Neural crest cell (in vitro differentiated cells): ENCODE data around the gene LTBP1. TPM values are rescaled to one million over a fixed set of nuclear protein-coding genes. Genes with fewer than 3 reads are reported as not detected.
A peak's percentile ranks its signal among the peaks of the same experiment; 100 is the strongest.
"Not testable (repeated sequence)": the region's sequence is repeated elsewhere in the genome, so short reads cannot be mapped to it uniquely, and the experiment has no call there.

Experiments used
- DNase-seq: peaks from one replicate; pipeline ENCODE4 v3.0.0; 2021; ENCODE audit warnings: low read depth, mixed read lengths, low spot score
- H3K27ac Mint-ChIP-seq: one replicate; pipeline ENCODE4 v1.8.0; 2021; ENCODE audit warnings: mild to moderate bottlenecking, mixed read lengths; ENCODE audit not compliant: unreplicated experiment
- H3K27me3 Mint-ChIP-seq: 2 replicates; pipeline ENCODE4 v1.8.0; 2021; ENCODE audit warnings: low read depth, mild to moderate bottlenecking, mixed read lengths
- H3K36me3 Mint-ChIP-seq: 2 replicates; pipeline ENCODE4 v1.8.0; 2021; ENCODE audit warnings: low read depth, mild to moderate bottlenecking, mixed read lengths
- H3K4me1 Mint-ChIP-seq: 2 replicates; pipeline ENCODE4 v1.8.0; 2021; ENCODE audit warnings: mixed read lengths
- H3K4me3 Mint-ChIP-seq: one replicate; pipeline ENCODE4 v1.8.0; 2021; ENCODE audit warnings: mild to moderate bottlenecking, mixed read lengths
- H3K9me3 Mint-ChIP-seq: 2 replicates; pipeline ENCODE4 v1.8.0; 2021; ENCODE audit warnings: mixed read lengths
- total RNA-seq: library from RNA; stranded (reverse); gene quantifications from 2 replicates; pipeline ENCODE4 v1.2.1, GENCODE V29; 2021
- TF ChIP-seq, protein P1 (sequence below): fragments of 200-600 bp; sonication (generic); conservative IDR thresholded peaks from 2 replicates; pipeline ENCODE4 v1.5.0; 2021; ENCODE audit warnings: antibody characterized with exemption, mild to moderate bottlenecking

The LTBP1 gene
- total RNA-seq, 1 donor from 2014 or later, result 30.2 TPM

DNA sequence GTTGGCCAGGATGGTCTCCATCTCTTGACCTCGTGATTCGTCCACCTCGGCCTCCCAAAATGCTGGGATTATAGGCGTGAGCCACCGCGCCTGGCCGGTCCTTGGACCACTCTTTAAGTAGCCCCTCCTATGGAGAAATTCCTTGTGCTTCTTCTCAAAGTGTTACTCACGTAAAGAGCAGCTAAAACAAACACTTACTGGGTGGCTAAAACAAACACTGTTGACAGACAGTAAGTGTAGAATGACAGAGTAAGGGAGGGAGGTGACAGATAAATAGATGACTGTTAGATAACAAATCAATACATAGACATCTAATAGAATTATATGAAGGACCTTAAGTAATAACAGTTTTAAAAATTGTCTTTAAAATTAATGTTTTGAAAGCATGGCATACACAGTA lies 488.8 kb downstream of the LTBP1 start:
- TF ChIP-seq, protein P1, sequence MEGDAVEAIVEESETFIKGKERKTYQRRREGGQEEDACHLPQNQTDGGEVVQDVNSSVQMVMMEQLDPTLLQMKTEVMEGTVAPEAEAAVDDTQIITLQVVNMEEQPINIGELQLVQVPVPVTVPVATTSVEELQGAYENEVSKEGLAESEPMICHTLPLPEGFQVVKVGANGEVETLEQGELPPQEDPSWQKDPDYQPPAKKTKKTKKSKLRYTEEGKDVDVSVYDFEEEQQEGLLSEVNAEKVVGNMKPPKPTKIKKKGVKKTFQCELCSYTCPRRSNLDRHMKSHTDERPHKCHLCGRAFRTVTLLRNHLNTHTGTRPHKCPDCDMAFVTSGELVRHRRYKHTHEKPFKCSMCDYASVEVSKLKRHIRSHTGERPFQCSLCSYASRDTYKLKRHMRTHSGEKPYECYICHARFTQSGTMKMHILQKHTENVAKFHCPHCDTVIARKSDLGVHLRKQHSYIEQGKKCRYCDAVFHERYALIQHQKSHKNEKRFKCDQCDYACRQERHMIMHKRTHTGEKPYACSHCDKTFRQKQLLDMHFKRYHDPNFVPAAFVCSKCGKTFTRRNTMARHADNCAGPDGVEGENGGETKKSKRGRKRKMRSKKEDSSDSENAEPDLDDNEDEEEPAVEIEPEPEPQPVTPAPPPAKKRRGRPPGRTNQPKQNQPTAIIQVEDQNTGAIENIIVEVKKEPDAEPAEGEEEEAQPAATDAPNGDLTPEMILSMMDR, result no peak

GRCh38 chr2:33436083-33436482 lies 489.3 kb downstream of the LTBP1 start:
- TF ChIP-seq, protein P1, result no peak
- Mint-ChIP-seq H3K36me3 (no peaks in the 10 kb centered on the region), H3K4me3 (no peak overlapping the region)

More for the DNA sequence above, 488.8 kb downstream of the LTBP1 start:
- H3K27ac Mint-ChIP-seq, result no peak overlapping the region
- H3K4me3 Mint-ChIP-seq, result no peak overlapping the region
- no peak for DNase-seq
- H3K4me1 Mint-ChIP-seq, result peaks cover 10% of the 10 kb centered on the region
- H3K9me3 Mint-ChIP-seq, result peaks cover 6% of the 10 kb centered on the region
- no peaks in the 10 kb centered on the region for H3K36me3 Mint-ChIP-seq
- H3K27me3 Mint-ChIP-seq, result no peaks in the 10 kb centered on the region

GRCh38 chr2:33437297-33437696 lies 490.5 kb downstream of the LTBP1 start:
- H3K27me3 Mint-ChIP-seq, result no peaks in the 10 kb centered on the region
- H3K4me3 Mint-ChIP-seq, result no peak overlapping the region
- peaks cover 6% of the 10 kb centered on the region for H3K9me3 Mint-ChIP-seq
- TF ChIP-seq, protein P1, result no peak
- no peak for DNase-seq
- no peaks in the 10 kb centered on the region for H3K36me3 Mint-ChIP-seq
- peaks cover 10% of the 10 kb centered on the region for H3K4me1 Mint-ChIP-seq
- no peak overlapping the region for H3K27ac Mint-ChIP-seq

More at GRCh38 chr2:33436083-33436482, 489.3 kb downstream of the LTBP1 start:
- Mint-ChIP-seq H3K9me3 (peaks cover 6% of the 10 kb centered on the region), H3K4me1 (peaks cover 10% of the 10 kb centered on the region), H3K27ac (no peak overlapping the region), H3K27me3 (no peaks in the 10 kb centered on the region)
- DNase-seq, result no peak

DNA sequence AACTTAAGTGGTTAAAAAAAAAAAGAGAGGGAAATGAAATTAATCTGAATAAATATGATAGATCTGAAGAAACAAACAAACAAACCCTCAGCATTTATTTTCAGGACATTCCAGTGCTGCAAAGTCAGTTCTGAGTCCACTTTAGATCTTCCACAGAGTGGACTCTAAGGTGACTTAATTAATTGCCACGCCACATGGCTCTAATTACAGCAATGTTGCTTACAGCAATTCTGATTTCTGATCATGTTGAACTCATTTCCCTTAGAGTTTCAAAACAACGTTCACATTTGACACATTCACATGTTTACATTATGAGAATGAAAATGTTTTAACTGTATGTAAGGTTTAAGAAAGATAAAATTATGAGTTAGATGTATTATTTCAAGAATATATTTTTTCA lies 491.1 kb downstream of the LTBP1 start:
- peaks cover 6% of the 10 kb centered on the region for H3K9me3 Mint-ChIP-seq
- no peak overlapping the region for H3K27ac Mint-ChIP-seq
- H3K4me1 Mint-ChIP-seq, result peaks cover 10% of the 10 kb centered on the region
- no peak overlapping the region for H3K4me3 Mint-ChIP-seq
- TF ChIP-seq, protein P1, result no peak
- H3K36me3 Mint-ChIP-seq, result no peaks in the 10 kb centered on the region
- no peak for DNase-seq
- H3K27me3 Mint-ChIP-seq, result no peaks in the 10 kb centered on the region

GRCh38 chr2:33441235-33441810 lies 494.6 kb downstream of the LTBP1 start:
- Mint-ChIP-seq H3K9me3 (no peaks in the 10 kb centered on the region), H3K4me3 (no peak overlapping the region), H3K27ac (no peak overlapping the region), H3K36me3 (no peaks in the 10 kb centered on the region), H3K27me3 (no peaks in the 10 kb centered on the region), H3K4me1 (no peaks in the 10 kb centered on the region)
- TF ChIP-seq, protein P1, result peak; percentile 68
- DNase-seq, result peak; percentile 30

DNA sequence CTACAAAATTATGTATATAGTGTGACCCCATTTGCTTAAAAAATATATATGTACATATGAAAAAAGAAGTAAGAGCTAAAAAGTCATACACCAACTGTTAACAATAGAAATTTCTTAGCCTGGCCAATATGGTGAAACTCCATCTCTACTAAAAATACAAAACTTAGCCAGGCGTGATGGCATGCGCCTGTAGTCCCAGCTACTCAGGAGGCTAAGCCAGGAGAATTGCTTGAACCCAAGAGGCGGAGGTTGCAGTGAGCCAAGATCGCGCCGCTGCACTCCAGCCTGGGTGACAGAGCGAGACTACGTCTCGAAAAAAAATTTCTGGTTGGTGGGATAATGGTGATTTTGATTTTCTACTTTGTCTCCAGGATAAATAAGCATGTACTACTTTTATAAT lies 495.3 kb downstream of the LTBP1 start:
- H3K4me3 Mint-ChIP-seq, H3K4me1 Mint-ChIP-seq, H3K27me3 Mint-ChIP-seq, DNase-seq, H3K27ac Mint-ChIP-seq, H3K36me3 Mint-ChIP-seq, H3K9me3 Mint-ChIP-seq: not testable (repeated sequence)
